ENCODE measurements around the gene DRAM1.

The DRAM1 gene

DNA sequence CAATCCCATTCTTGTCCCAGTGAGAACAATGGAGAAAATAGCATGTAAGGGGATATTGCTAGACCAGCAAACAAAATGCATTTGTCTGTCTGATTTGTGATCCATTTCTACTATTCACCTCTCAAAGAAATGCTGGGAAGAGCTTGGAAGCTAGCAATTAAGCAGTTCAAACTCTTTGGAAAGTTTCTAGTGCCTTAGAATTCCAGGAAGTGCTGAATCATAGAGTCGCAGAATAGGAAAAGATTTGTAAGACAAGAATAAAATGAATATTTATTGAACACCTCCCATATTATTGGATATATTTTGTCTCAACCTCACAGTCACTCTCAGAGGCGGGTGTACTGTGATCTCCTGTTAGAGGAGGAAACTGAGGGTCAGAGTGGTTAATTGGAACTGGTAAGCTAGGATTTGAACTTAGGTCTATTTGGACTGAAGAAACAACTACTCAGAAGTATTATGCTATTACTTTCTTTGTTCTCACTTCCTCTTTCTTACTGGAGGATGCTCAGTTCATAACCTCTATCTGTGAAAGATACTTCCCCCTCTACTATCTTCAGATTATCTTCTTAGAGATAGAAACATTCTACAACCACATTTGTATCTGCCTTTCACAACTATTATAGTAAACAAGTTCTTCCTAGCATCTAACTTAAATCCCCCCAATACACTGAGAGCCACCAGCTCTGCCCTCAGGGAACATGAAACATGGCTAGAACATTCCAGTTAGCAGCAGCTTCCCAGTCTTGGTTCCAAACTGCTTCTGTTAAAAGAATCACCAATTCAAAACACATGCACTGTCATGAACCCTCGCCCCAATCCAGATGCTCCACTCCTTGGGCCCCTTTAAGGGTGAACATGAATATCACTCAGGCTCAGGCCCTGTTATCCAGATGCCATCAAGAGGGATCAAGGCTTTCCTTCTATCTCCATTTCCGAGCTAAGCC, 64.2 kb downstream of the DRAM1 start:
- DNase-seq (ENCODE audit: low read depth) = no peak

DNA sequence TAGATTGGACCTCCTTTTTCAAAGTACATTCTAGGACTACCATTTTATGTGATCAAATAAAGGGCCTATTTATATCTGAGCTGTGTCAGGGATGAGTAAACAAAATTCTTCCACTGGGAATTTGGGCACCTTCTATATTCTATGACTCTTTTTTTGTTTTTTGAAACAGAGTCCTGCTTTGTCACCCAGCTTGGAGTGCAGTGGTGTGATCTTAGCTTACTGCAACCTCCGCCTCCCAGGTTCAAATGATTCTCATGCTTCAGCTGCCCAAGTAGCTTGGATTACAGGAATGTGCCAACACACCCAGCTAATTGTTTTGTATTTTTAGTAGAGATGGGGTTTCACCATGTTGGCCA, 64.8 kb downstream of the DRAM1 start:
- no peak for DNase-seq (ENCODE audit: low read depth)

GRCh38 chr12:101945369-101946232, 68.2 kb downstream of the DRAM1 start:
- no peak for DNase-seq (ENCODE audit: low read depth)

- DNase-seq (ENCODE audit: low read depth) = no peak
Measured at GRCh38 chr12:101946233-101946611, 68.8 kb downstream of the DRAM1 start.

DNA sequence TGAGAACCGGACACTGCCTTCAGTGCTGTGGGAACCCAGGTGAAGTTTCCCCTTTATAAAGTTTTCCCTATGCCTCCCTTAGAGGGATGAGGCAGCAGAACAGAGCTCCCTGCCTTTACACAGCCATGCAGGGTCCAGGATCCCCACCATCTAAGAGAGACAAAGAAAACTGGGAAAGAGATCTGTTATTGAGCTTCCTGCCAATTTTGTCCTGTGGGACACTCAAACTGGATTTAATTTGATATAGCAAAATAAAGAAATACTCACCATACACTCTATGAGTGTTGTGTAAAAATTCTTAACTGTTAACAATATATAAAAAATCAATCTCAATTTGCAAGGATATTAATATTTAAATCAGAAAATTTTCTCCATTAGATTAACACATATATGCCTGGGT, 69.9 kb downstream of the DRAM1 start:
- no peak for DNase-seq (ENCODE audit: low read depth)

DNA sequence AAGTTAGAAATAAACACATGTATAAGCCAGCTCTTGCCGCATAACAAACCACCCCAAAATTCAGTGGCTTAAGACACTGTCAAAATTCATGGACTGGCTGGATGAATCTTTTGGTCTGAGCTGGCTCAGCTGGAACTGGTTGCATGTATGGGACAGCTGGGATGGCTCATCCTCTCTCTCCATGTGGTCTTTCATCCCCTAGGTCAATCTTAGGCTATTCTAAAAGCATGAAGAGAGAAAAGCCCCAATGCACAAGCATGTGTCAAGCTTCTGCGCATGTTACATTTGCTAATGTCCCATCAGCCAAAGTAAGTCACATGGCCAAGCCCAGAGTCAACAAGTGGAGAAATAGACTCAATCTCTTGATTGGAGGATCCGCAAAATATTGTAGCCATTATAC, 71.0 kb downstream of the DRAM1 start:
- no peak for DNase-seq (ENCODE audit: low read depth)

DNA sequence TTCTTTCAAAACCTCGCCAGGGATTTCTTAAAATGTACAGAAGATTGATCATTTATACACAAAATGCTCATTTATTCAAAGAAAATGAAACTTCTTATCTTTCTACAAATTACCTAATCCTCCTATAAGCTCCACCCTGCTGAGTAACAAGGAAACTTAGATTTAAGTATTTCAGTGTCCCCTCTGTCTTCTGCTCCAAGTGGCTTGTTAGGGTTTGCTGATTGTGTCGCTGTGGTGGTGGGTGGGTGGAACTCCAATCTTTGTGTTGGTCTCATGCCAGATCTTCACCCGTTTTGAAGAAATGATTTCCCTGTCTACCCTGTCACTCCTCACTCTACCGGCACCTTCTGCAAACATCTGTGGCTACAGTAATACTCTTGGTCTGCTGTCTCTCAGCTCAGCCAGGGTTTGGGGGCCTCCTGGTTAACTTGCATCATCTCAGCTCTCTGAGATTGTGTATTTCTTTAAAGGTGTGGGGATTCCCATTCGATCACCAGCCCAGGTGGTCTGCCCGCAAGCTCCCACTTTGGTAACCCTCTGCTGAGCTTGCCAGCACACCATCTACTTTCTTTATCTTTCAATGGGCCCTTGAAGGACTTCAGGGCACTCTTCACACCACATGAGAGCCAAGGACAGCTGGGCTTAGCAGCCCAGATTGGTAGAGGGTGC, 73.8 kb downstream of the DRAM1 start:
- no peak for DNase-seq (ENCODE audit: low read depth)

DNA sequence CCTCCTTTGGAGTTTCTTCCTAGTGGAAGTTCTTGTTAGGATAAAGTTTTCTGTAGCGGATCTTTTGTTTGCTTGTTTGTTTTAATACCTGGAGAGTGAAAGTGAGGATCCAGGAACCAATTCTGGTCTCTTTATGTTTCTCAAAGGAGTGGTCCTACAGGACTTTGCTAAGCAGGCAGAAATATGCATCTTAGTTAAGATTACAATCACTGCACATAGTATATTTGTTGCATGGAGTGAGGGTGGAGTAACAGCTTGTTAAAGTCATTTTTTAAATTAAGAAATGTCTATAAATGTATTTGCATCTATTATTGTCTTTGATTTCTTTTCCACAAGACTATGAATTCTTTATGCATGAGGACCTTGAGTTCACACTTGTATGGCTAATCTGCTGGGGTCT, 76.7 kb downstream of the DRAM1 start:
- no peak for DNase-seq (ENCODE audit: low read depth)

DNA sequence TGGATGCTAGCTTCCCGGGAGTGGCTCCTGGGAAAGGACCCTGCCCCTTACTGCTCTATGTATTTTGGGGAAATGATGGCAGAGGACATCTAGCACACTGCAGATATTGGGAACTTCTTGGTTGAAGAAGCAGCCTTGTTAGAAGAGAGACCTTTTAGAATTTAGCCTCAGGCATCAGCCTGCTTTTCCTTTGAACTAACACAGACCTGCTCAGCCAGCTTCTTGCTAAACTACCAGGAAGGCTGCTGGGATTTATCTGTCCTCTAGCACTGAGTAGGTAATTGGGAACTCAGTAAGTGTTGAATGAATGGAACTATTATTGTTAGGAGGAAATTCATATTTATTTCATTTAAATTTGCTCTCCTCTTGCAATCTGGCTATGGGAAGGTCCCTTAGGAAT, 77.3 kb downstream of the DRAM1 start:
- no peak for DNase-seq (ENCODE audit: low read depth)

DNA sequence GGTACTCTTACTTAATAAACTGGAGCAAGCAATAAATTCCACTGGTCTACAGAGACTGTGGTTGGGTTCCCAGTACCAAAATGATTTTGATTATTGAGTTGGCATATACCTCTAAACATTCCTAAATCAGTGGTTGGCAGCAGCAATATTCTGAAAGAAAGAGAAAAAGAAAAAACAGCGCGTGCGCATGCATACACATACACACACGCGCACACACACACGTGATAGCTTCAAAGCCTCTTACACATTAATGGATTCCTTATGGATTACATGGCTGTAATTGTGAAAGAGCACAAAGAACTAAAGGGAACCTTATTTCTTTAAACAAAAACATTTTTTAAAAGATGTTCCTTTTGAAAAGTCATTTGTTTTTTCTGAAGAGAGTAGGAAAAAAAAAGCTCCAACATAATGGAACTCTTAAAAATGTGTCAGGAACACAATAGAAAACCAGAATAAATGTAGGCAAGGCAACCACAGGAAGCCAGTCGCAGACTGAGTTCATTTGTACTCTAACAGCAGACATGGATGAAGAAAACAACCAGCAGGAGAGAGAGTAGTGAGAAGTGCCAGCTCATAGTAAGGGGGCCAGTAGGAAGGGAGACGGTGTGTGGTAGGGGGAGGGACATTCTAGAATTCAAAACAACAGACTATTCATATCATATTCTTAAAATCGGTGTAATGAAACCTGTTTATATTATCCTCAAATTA, 80.0 kb downstream of the DRAM1 start:
- no peak for DNase-seq (ENCODE audit: low read depth)

- DNase-seq (ENCODE audit: low read depth) = no peak
Measured at GRCh38 chr12:101959607-101960006, 82.2 kb downstream of the DRAM1 start.

- DNase-seq (ENCODE audit: low read depth) = no peak
Measured at GRCh38 chr12:101962486-101962885, 85.1 kb downstream of the DRAM1 start.

- DNase-seq (ENCODE audit: low read depth) = no peak
Measured at GRCh38 chr12:101963697-101964096, 86.3 kb downstream of the DRAM1 start.

GRCh38 chr12:101966496-101966895, 89.1 kb downstream of the DRAM1 start:
- no peak for DNase-seq (ENCODE audit: low read depth)

GRCh38 chr12:101967506-101967905, 90.1 kb downstream of the DRAM1 start:
- DNase-seq (ENCODE audit: low read depth) = no peak

GRCh38 chr12:101968770-101969169, 91.4 kb downstream of the DRAM1 start:
- DNase-seq (ENCODE audit: low read depth) = no peak
